Activated CD8-positive, alpha-beta memory T cell treated with anti-CD3 and anti-CD28 coated beads, Interleukin-2, amount 50 U/mL, for 1 hour (primary cell): Measurements from ENCODE around the gene OTOF.

Source experiments
- DNase-seq: peaks from one replicate; pipeline ENCODE4 v3.0.0-alpha.2; 2020; ENCODE audit errors: extremely low read depth

The OTOF gene

GRCh38 chr2:26500406-26500805 lies 22.5 kb upstream of the OTOF start:
- no peak for DNase-seq

GRCh38 chr2:26495705-26496297 lies 17.9 kb upstream of the OTOF start:
- DNase-seq: no peak

- DNase-seq: no peak
These were observed 17.0 kb upstream of the OTOF start for GRCh38 chr2:26494891-26495290.

- DNase-seq: no peak
These were observed 16.3 kb upstream of the OTOF start for GRCh38 chr2:26494199-26494598.

GRCh38 chr2:26493566-26493965 lies 15.6 kb upstream of the OTOF start:
- DNase-seq: no peak

- DNase-seq: no peak
These were observed 15.0 kb upstream of the OTOF start for GRCh38 chr2:26492749-26493515.

- no peak for DNase-seq
These were observed 13.7 kb upstream of the OTOF start for GRCh38 chr2:26491563-26492167.

- no peak for DNase-seq
These were observed 11.4 kb upstream of the OTOF start for GRCh38 chr2:26489213-26489850.

- no peak for DNase-seq
These were observed 10.7 kb upstream of the OTOF start for GRCh38 chr2:26488463-26489212.

GRCh38 chr2:26487192-26487591 lies 9.3 kb upstream of the OTOF start:
- DNase-seq: no peak

- DNase-seq: no peak
These were observed 8.9 kb upstream of the OTOF start for GRCh38 chr2:26486789-26487188.

- DNase-seq: no peak
These were observed 7.9 kb upstream of the OTOF start for GRCh38 chr2:26485725-26486418.

GRCh38 chr2:26485099-26485498 lies 7.2 kb upstream of the OTOF start:
- no peak for DNase-seq

- DNase-seq: no peak
These were observed 6.7 kb upstream of the OTOF start for GRCh38 chr2:26484579-26484978.

- no peak for DNase-seq
These were observed 6.1 kb upstream of the OTOF start for GRCh38 chr2:26483957-26484565.

- no peak for DNase-seq
These were observed 5.6 kb upstream of the OTOF start for GRCh38 chr2:26483516-26483915.

GRCh38 chr2:26483027-26483326 lies 5.1 kb upstream of the OTOF start:
- no peak for DNase-seq

GRCh38 chr2:26482211-26483026 lies 4.5 kb upstream of the OTOF start:
- no peak for DNase-seq

GRCh38 chr2:26481706-26482105 lies 3.8 kb upstream of the OTOF start:
- DNase-seq: no peak
